Measurements from ENCODE around the gene ANKRD33B.

DNA sequence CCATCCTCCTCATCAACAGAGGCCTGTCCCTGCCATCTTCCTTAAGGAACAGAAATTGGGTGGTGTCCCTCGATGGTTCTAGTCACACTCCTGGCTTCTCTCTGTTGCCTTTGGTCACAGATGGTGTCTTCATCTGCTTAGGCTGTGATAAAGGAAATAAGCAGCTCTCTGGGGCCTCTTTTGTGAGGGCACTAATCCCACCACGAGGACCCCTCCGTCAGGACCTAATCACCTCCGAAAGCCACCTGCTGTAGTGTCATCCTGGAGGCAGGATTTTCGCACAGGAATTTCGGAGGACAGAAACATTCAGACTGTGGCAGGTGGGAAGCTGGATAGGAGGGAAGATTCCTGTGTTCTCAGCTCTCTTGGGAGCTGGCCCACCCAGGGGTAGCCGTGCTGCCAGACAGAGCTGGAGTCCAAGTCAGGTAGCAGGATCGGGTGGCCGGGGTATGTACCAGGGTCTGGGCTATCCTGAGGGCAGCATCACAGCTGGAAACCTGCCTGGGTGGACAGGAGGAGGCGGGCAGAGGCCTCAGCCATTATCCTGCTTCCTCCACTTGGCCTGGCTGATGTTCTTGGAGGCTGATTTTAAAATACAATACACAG is 59.5 kb downstream of the ANKRD33B start:
- TF ChIP-seq POLR2A (IDR thresholded peaks at IDR 0.05; ENCODE audit: insufficient read depth in 1 of 2, low read depth in 2 of 2, low read length in 2 of 2) (no peak), PBX3 (CRISPR knock-in tag; IDR thresholded peaks at IDR 0.05; ENCODE audit: borderline replicate concordance) (no peak), ZSCAN29 (CRISPR knock-in tag; conservative IDR thresholded peaks at IDR 0.05) (no peak), KLF16 (CRISPR knock-in tag; IDR thresholded peaks at IDR 0.05) (no peak)
- TF ChIP-seq, protein P1, sequence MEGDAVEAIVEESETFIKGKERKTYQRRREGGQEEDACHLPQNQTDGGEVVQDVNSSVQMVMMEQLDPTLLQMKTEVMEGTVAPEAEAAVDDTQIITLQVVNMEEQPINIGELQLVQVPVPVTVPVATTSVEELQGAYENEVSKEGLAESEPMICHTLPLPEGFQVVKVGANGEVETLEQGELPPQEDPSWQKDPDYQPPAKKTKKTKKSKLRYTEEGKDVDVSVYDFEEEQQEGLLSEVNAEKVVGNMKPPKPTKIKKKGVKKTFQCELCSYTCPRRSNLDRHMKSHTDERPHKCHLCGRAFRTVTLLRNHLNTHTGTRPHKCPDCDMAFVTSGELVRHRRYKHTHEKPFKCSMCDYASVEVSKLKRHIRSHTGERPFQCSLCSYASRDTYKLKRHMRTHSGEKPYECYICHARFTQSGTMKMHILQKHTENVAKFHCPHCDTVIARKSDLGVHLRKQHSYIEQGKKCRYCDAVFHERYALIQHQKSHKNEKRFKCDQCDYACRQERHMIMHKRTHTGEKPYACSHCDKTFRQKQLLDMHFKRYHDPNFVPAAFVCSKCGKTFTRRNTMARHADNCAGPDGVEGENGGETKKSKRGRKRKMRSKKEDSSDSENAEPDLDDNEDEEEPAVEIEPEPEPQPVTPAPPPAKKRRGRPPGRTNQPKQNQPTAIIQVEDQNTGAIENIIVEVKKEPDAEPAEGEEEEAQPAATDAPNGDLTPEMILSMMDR (CRISPR knock-in tag; IDR thresholded peaks at IDR 0.05): no peak
